NCI-H1092 treated with DMSO at 0.1 percent for 48 hours (cell line): ENCODE measurements around the gene DPF1.

Source experiments
- DNase-seq: peaks from one replicate; lab custom pipeline; 2025; lab: John Stamatoyannopoulos, UW

The DPF1 gene

DNA sequence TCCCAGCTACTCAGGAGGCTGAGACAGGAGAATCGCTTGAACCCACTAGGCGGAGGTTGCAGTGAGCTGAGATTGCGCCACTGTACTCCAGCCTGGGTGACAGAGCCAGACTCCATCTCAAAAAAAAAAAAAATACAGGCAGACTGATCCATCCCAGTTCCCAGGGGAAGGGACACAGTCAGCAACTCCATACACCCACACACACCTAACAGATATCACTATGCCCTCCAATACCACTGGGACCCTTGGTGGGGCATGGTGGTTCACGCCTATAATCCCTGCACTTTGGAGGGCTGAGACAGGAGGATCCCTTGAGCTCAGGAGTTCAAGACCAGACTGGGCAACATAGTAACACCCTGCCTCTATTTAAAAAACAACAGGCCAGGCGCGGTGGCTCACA is 2.6 kb downstream of the DPF1 start:
- DNase-seq: no peak

DNA sequence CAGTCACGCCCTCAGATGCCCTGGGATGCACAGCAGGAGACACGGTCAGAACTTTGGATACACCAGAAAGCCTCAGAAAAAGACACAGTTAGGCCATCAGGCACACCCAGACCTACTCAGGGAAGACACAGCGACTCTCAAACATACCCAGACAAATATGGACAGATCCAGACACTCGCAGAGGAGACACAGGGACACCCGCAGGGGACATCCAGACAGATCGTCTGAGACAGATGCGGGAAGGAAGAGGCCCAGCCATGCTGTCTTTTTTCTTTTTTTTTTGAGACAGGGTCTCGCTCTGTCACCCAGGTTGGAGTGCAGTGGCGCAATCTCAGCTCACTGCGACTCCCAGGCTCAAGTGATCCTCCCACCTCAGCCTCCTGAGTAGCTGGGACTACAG is 4.8 kb downstream of the DPF1 start:
- no peak for DNase-seq

DNA sequence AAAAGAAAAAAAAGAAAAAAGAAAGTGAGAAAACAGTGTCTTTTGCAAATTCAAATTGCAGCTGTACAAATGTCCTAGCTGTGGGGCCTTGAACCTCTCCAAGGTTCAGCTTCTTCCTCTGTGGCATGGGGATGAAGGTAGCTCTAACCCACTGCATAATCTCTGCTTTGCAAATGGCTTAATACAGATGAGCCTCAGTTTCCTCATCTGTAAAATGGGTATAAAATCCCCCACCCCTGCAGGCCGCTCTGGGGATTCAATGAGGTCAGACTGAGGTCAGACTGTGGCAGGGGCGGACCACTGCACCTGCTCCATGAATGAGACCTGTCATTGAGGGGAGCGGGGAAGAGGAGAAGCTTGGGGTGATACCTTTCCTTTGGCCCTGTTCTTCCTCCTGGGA is 5.8 kb downstream of the DPF1 start:
- DNase-seq: no peak

DNA sequence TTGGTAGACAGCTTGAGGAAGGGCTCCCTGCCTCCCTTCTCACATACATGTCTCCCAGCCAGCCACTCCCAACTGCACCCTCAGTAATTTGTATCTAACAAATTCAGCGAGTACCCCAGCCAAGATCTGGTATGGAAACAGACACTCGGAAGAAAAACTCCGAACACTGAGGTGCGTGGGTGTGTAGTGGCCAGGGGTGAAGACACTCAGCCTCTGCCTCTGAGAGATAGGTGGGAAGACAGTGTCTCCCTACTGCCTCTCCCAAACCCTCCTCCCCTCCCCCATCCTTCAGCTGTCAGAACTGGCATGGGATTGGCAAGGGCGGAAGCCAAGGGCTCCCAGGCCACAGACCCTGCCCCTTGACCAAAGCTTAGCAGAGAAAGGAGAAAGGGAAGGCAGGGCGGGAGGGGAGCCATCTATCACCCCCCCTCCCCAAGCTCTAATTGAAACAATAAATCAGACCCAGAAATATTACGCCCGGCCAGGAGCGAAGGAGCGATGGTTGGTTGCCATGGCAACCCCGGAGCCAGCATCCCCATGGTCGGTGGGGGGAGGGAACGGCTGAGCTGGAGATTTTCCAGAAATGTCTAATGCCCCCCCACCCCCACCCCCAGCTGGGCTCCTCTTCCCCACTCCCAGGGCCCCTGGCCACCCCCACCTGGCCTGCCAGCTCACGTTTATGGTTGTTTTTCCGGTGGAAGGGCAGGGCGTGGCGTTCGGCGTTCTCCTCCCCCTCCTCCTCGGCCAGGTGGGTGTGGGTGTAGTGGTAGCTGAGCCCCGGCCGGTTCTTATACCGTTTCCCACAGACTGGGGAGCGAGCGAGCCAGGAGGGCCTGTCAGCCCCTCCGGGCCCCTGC is 7.0 kb downstream of the DPF1 start:
- no peak for DNase-seq

DNA sequence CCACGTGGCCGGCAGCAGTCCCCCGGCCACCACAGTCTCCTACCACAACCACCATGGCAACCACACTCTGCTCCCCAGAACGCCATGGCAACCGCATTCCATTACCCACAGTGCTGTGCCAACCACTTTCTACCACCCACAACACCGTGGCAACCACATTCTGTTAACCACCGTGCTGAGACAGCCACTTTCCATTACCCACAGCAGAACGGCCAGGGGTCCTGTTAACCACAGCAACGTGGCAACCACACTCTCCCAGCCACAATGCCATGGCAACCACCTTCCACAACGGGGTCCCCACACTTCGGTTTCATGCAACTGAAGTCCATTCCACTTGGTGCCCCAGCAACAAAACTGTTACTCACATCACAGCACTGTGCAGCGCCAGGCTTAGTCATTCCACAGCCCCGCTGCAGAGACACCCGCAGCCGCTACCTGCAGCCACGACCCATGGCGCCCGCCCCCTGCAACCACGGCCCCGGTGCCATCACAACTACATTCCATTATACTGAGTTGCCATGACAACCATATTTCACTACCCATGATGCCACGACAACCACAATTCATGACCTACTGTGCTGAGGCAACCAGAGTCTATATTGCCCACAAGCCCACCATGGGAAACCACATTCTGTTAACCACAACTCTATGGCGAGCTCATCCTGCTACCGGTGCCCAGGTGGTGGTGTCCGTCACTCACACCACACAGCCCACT is 10.0 kb downstream of the DPF1 start:
- no peak for DNase-seq

DNA sequence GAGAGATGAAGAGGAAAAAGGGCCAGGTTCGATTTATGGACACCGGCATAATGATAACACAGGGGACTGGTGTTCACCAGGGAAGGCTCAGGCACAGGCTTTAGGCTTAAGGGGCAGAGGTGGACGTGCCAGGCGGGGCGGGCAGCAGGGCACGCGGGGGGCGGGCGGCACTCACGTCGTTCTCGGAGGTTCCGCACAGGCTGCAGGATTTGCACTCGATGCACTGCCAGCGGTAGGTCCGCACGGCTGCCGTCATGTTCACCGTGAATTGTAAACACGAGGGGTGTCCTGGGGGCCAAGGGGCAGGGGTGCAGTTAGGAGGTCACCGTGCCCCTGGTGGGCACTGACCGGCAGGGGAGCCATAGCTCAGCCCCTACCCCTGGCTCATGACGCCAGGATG is 10.6 kb downstream of the DPF1 start:
- no peak for DNase-seq

DNA sequence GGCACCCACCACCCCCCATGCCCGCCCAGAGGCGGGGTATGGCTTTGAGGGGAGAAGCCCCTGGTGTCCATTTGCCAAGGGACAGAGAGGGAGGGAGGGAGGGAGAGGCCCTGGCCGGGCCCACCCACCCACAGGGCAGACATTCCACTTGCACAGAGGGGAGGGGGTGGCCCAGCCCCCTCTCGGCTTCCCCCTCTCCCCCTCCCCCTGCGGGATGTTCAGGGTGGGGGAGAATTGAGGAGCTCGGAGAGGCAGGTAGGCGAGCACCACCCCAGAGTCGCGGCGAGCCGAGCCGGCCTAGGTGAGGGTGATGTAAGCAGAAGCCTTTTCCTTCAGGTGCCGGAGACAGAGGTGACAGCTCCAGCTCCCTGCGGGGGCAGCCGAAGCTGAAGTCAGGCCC is 12.3 kb downstream of the DPF1 start:
- DNase-seq: no peak

DNA sequence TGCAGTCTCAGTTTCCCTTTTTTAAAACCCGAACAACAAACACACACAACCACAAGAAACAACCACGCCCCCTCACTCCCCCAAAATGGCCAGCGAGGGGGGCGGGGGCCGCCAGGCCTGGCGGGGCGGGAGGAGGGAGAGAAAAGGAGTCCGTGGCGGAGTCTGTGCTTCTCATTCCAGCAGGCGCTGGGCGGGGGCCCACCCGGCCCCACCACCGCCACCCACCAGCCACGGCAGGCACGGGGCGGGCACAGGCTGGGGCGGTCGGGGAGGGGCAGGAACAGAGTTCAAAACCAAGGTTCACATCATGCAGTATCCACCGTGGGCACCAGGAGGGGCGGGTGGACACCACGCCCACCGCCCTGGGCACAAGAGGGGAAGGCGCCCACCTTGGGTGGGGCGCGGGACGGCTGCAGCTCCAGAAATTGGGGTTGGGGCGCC is 12.9 kb downstream of the DPF1 start:
- no peak for DNase-seq

DNA sequence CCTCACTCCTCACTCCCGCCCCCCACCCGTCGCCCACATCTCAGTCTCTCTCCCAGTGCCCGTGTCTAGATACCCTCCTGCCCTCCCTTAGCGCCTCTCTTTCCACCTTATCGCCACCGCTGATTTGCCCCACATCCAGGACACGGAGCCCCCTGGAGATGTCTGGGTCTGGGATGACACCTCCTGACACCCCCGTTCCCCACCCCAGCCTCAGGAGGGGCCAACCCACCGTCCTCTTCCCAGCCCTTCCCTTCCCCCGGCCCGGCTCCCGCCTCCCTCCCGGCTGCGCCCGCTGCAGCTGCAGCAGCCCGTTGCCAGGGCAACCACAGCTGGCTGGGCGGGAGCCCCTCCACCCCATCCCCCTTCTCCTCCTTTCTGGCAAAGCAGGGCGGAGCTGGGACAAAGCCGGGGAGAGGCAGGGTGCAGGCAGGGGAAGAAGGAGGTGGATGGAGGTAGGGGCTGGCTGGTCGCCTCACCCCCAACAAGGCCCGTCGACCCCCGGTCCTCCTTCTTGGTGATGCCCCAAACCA is 13.5 kb downstream of the DPF1 start:
- DNase-seq: peak; percentile 39

DNA sequence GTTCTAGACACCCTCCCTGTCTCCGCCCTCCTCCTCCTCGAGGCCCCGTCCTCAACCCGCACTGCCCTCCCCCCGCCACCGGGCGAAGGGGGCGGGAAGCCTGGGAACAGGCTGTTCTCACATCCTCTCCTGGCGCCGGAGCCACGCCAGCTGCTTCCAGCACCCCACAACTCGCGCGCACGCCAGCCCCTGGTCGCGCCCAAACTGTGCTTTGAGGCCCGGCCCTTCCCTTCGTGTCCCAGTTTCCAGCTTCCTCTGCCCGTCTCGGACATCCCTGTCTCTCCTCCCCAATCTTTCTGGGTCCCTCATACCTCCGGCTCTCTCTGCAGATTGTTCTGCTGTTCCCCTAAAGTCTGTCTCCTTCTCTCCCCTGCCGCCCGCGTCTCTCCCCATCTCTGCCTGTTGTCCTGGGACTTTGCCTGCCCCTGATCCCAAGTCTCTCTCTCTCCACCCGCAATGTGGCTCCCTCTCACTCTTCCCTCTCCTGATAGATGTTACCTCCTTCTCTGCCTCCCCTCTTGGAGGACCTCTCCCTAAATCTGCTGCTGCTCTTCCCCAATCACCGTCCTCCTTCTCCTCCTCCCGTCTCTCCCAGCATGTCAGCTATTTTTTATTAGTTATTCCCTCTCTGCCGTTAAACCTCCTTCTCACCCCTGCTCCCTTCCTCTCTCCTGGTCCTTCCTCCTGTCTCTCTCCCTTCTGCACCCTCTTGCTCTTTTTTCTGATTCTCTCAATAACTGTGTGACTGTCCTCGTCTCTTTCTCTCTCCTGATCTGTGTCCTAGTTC is 14.2 kb downstream of the DPF1 start:
- DNase-seq: peak; percentile 19

DNA sequence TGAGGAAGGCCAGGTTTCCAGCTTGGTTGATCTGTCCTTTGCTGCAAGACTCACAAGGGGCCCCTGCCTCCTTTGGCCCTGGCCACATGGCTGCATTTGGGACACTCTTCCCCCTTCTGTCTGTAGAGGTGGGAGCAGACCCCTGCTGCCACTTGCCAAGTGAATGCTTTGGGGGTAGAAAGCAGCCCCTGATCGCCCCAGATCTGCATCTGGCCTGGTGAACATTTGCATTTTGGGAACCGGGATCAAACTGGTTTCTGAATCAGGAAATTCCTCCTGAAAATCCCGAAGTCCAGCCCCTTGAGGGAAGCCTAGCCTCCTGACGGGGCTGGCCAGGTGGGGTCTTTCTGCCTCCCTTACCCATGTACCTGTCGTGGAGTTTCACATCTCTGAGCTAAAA is 14.9 kb downstream of the DPF1 start:
- DNase-seq: no peak

DNA sequence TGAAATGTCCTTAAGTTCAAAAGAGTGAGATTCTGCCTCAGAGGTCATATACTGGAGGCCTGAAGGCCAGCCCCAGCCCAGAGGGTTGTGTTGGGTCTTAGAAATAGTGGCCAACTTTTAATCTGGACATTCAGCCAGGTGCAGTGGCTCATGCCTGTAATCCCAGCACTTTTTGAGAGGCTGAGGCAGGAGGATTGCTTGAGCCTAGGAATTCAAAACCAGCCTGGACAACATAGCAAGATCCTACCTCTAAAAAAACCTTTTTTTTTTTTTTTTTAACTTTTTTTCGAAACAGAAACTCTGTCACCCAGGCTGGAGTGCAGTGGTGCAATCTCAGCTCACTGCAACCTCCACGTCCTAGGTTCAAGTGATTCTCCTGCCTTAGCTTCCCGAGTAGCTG is 15.5 kb downstream of the DPF1 start:
- DNase-seq: no peak

DNA sequence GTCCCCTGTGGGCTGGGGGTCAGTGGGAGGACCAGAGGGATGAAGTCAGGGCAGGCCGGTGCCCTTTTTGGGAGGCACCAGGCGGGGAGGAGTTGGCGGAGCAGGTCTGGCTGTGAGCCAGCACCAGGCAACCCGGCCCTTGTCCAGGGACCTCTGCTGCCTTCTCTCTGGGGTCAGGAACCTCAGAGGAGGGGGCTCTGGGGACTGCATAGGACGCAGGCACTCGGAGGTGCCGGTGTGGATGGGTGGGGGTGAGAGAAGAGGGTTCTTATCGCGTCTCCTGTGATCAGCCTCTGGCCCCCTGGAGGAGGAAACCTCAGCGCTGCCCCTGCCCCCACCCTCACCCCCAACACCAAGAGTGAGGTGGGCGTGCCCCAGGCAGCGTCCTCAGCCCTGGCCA is 16.5 kb downstream of the DPF1 start:
- no peak for DNase-seq

DNA sequence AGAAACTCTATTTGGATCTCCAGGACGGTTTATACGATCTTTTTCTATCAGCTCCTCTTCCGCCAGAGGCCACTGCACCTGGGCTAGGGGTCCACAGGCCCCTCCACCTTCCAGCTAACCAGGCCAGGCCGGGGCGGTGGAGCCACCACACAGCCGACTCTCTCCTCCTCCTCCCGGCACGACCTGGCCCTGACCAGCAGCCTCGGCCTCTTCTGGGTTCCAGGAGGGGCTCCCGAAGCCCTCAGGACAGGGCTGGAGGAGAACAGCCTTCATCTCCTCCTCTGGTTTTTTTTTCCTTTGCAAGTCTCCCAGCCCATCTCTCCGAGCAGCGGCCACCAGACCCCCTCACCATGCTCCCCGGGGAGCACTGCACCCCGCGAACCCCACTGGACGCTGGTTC is 17.1 kb downstream of the DPF1 start:
- DNase-seq: no peak

DNA sequence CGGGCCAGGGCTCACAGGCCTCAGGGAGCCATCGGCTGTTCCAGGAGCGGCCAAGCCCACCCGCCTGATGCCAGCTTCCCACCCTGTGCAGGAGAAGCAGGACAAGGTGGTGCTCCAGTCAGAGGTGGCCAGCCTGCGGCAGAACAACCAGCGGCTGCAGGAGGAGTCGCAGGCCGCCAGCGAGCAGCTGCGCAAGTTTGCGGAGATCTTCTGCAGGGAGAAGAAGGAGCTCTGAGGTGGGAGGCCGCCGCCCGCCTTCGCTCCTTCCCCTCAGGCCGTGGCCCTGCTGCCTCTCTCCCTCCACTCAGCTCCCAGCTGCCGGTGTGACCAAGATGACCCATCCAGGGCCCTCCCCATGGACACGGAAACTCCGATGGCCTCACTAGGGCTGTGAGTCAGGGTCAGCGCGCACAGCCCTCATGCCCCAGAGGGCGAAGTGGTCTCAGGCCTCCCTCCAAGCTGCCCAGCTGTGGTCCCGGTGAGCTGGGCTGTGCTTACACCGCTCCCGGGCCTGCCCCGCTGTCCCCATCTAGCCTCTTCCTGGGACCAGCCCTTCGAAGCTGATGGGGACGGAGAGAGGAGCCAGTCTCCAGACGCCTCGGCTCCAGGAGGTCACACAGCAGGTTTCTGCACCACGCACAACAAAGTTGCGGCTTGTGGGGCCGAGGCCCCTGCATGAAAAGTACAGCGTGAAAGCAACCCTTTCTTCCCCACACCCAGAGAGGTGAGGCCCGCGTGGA is 17.8 kb downstream of the DPF1 start:
- DNase-seq: no peak

DNA sequence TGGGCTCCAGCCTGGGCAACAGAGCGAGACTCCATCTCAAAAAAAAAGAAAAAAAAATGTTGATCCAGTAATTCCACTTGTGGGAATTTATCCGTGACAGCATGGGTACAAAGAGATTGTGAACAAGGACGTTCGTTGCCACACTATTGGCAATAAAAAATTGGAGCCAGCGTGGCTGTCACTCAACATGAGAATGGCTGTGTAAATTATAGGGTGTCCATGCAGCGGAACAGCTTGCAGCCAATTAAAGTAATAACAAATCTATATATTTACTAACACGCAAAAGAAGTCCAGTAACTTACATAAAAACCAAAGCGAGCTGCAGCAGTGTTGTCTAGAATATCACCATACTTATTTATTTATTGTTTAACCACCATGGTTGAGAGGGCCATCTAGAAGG is 19.3 kb downstream of the DPF1 start:
- DNase-seq: no peak

DNA sequence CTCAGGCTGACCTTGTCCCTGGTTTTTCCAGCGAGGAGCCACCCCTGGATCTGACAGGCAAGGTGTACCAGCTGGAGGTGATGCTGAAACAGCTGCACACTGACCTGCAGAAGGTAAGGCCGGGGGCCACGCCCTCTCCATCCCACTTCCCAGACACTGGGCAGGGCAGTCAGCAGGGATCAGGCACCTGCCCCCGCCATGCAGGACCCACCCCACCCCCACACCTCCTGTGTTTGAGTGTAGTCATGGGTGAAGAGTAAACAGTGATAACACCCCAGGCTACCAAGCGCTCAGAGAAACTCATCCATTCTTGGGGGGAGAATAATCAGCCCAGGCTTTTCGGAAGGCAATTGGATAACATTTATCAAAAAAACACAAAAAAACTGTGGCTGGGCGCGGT is 19.9 kb downstream of the DPF1 start:
- peak; percentile 19 for DNase-seq

DNA sequence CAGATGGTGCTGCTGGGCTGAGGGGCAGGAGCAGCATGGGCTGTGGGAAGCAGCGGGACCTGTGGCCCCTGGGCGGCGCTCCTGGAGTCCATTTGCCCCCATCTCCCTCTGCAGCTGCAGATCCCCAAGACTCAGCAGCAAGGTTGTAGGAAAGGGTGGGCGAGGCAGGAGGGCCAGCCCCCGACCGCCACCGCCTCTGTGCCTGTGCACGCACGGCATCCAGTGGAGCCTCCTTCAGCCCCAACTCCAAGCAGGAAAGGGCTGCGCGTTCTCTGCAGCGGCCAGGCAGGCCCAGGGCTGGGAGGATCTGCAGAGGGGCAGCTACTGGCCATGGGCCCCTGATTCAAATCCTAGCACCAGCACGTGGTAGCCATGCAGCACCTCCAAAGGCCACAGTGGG is 20.8 kb downstream of the DPF1 start:
- no peak for DNase-seq

DNA sequence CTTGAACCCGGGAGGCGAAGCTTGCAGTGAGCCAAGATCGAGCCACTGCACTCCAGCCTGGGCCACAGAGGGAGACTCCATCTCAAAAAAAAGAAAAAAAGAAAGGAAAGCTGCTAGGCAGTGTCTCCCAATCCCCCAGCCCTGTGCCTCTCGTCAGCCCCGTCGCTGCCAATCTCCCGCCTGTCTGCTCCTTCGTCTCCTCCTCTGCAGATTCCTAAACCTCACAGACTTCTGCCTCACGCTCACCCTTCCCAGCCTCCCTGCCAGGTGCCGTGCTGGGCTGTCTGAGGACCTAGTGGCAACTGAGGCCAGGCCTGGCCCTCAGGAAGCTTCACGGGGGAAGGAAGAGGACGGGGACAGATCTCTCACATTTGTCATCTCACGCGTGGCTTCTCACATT is 21.5 kb downstream of the DPF1 start:
- no peak for DNase-seq

DNA sequence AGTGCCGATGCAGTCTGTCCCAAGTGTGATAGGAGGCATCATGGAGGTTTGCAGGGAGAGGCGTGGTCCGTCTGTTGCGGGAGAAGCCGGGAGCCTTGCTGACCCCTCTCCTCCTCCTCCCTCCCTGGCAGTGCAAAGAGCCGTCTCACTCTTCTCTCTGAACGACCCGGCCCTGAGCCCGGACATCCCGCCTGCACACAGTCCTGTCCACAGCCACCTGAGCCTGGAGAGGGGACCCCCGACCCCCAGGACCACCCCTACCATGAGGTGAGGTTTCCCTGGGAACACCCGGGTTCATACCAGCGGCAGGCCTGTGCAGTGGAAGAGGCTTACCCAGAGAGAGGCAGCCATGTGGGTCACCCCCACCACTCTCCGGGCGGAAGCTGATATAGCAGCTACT is 22.3 kb downstream of the DPF1 start:
- no peak for DNase-seq

DNA sequence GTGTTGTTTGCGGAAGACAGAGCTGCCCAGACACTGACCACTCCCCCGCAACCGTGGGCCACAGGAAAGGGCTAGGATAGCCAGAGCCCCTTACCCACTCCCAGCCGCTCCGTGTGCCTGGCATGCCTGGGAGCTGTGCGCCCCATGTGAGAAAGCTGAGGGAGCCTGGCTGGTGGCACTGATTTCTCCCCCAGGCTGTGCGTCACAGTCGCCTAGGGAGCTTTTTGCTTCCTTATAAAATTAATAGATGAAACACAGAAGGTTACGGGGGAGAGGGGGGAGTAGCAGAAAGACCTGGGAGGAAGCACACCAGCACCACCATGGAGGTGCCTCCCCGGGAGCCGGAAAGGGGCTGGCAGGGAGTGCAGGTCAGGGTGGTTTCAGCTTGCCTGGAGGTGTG is 24.7 kb downstream of the DPF1 start:
- no peak for DNase-seq
